GM18858 (cell line): ENCODE data around the gene MYZAP.

Source experiments
- ATAC-seq: cut with Tn5 transposase; IDR thresholded peaks from one replicate; pipeline ENCODE4 v1.9.1; 2021; ENCODE audit not compliant: unreplicated experiment

MYZAP gene

GRCh38 chr15:57562196-57562769 is 29.4 kb upstream of the MYZAP start:
- no peak for ATAC-seq

DNA sequence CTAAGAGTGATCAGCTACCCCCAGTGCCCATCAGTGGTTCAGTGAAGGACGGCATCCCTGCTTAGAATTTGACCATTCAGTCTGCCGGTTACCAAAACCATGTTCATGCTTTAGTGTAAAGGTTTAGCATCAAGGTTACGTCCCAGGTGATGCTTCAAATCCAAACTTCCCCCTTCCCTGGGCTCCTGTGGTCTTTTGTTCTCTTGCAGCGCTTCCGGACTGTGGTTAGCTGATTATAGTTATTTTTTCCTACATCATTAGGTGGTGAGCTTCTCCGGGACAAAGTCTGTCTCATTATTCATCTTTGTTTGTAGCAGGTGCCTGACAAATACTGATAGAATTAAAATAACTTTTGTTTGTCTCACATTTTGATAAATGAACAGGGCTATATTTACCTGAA is 28.3 kb upstream of the MYZAP start:
- ATAC-seq = no peak

DNA sequence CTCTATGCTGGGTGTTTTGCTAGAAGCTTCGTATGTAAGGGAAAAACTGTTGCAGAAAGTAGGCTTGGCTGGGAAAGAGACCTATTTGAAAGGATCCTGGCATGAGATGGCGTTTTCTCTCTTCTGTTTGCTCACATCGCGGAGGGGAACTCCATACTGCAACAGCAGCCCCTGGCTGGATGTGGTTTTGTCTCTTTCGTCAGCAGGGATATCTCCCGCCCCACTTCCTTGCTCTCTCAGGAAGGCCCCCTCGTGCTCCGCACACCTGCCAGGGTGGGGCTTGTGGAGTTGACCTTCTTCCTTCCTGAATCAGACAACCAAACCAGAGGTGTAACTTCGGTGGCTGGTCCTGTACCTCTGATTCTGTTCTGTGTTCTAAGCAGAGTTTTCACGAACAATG is 26.4 kb upstream of the MYZAP start:
- ATAC-seq = no peak

GRCh38 chr15:57566834-57567233 is 24.9 kb upstream of the MYZAP start:
- no peak for ATAC-seq

DNA sequence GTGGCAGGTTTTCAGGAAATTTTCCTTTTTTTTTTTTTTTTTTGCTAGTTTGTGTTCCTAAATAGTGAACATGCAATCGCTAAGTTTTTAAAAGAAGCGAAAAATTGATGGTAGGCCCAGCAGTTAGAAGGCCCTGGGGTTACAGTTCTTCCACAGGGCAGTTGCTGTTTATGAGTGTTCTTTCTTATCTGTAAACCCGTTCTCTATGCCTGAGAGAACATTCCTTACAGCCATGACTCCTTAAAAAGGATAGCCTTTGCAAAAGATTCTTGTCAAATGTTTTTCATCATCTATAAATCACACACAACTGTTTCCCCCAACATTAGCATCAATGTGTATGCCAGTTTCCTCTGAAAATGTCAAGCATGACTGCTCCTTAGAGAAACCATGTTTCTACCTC is 23.8 kb upstream of the MYZAP start:
- no peak for ATAC-seq

DNA sequence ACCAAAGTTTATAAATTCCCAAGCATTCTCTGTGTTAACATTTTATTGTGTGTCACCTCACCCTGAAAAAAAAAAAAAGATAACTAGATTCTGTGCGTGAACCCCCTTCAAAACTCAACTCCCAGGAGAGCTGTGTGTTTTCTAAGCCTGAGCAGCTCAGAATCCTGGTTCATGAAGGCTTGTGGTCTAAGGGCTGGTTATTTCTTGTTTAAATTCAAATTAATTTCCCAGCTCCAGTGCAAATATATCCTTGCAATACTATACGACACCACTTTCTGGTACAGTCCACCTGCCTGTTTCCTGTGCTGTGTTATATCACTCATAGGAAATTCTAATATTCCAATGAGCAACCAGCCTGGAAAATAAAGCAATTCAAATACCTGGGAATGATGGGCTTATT is 23.4 kb upstream of the MYZAP start:
- ATAC-seq = no peak

GRCh38 chr15:57570340-57570739 is 21.4 kb upstream of the MYZAP start:
- no peak for ATAC-seq

DNA sequence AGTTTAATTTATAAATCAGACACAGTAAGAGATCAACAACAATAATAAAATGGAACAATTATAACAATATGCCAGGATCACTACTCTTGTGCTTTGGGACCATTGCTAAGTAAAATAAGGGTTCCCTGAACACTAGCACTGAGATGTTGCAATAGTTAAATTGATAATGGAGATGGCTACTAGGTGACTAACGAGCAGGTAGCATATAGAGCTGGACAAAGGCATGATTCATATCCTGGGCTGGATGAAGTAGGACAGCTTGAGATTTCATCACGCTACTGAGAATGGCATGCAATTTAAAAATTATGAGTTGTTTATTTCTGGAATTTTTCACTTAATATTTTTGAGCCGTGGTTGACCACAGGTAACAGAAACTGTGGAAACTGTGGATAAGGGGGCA is 20.7 kb upstream of the MYZAP start:
- ATAC-seq = no peak

GRCh38 chr15:57571725-57572124 is 20.0 kb upstream of the MYZAP start:
- no peak for ATAC-seq

- ATAC-seq = no peak
Measured at GRCh38 chr15:57572468-57572867, 19.2 kb upstream of the MYZAP start.

DNA sequence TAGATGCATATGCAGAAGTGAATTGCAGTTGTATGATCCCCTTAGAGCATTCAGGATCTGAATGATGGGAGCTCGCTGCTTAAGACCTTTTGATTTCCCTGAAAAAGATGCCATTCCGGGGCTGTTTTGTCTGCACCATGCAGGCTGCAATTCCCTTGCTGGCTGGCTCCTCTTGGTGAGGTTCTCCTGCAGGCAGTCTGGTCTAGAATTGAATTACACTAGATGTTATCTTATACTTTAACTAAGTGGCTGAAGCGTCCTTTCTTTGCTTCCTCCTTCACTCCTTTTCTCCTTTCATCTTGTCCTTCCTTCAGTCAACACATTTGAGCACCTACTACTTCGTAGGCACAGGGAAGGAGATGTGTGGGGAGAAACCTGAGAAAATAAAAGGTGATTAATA is 18.6 kb upstream of the MYZAP start:
- ATAC-seq = no peak

DNA sequence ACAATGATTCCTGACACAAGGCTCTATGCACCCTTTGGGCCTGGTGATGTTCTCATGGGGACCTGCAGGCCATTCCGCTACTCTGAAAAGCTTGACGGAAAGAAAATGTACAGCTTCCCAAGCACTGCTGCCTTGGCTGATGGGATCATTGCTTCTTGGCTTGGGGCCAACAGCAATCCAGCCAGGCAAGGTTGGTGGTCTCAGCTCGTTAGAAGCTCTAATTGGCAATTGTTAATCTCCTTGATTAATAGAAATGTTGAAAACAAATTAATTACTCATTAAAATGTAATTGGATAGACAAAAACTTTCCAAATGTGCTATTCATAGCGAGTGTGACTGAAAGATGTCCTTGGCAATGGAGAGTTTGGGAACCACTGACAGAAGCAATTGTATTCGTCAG is 16.3 kb upstream of the MYZAP start:
- no peak for ATAC-seq

DNA sequence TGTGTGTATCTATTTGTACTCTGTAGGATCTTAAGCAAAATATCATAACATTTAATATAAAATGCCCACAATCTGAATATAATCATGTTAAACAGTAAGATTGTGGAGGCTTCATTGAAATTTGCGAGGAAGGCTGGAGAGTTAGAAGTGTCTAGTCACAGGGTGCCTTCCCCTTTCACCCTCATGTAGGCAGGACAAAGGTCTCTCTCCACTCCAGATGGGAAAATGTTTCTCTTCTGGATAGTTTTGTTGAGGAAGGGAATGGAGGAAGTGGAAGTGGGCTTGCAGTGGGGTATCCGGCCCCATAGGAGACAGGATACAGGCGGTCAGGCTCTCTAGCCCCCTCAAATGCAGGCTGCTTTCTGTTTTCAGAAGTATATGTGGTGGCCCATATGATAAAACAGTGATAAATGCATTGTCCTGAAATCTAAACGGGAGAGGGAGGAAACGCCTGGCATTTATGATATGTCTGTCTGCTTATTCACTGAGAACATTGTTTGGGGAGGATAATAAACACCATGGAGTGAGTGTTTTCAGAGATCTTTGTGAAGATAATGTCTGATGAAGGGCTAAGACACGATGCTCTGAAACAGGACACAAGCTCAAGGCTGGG is 13.3 kb upstream of the MYZAP start:
- no peak for ATAC-seq

- ATAC-seq = no peak
Measured at GRCh38 chr15:57580428-57580827, 11.3 kb upstream of the MYZAP start.

DNA sequence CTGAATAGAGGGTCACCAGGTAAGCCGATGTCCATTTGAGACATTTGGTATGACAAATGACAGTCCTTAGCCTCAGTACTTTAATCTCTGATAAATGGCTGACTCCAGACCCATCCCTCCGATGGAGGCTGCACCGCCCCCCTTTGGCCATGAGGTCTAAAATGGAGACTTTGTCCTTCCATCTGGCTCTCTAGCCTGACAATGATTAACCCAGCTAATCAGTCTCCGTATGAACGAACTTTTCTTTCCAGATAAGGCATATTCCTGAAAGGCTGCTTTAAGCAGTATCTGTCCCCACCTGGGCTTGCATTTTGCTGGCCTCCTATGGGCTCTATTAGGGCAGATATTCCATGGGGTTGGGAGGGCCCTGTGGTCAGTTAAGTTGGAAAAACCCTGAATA is 10.8 kb upstream of the MYZAP start:
- no peak for ATAC-seq

DNA sequence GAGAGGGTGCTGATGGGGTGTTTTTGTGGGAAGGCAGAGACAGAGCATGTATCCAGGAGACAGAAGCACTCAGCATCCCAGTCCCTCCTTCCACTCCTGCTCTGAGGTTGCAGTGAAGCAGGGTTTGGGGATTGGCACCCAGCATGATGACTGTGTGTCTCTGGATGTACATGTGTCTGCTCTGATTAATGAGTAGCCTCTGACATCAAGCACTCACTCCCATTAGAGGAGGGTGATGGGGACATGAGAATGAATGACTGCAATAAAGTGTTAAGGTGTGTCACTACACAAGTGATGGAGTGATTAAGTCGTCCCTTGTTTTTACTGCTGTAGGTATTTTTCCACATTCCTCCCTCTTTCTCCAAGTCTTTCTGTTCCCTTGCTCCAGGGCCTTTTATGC is 9.6 kb upstream of the MYZAP start:
- ATAC-seq = no peak

- ATAC-seq = no peak
Measured at GRCh38 chr15:57583282-57583681, 8.4 kb upstream of the MYZAP start.

DNA sequence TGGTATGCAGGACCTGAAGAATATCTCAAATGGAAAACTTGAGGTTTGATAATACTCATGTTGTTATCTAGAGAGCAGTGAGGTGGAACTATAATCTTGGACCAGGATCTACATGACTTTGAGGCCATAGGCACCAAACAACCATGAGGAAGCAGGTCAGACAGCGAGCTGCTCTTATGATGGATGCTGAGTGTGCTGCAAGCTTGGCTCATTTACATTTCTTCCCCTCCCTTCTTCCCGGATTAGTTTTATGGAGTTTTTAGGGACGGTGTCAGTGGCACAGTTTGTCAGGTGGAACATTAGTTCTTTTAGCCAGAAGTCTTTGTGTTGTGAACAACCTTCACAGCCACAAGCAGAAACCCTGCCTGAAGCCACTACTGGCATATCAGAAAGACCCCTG is 8.0 kb upstream of the MYZAP start:
- ATAC-seq = no peak

GRCh38 chr15:57586661-57587424 is 4.9 kb upstream of the MYZAP start:
- ATAC-seq = no peak

DNA sequence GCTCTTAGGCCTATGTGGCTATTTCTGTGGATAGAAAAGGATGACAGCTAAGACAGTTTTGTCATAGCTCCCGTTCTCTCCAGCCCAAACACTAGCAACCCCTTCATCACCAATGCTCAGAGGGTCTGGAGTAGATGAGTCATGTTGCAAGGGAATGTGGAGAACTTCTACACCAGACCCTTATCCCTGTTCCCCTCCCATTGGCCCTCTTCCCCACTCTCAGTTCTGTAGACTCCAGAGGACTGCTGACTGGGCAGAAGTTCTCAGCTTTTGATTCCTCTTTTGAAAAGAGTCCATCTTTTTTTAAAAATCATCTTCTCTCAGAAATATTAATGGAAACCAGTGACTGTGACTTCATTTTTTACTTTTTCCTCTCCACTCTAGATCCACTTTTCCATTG is 2.4 kb upstream of the MYZAP start:
- no peak for ATAC-seq

- ATAC-seq = no peak
Measured at GRCh38 chr15:57589754-57590153, 1.9 kb upstream of the MYZAP start.

GRCh38 chr15:57591237-57591821 is 375 bp upstream of the MYZAP start:
- no peak for ATAC-seq
